NCI-H146 treated with DMSO at 0.1 percent for 48 hours (cell line): Measurements from ENCODE around the gene LPGAT1.

Source experiments
- DNase-seq: peaks from one replicate; lab custom pipeline; 2025; ENCODE audit not compliant: unreplicated experiment; lab: John Stamatoyannopoulos, UW

LPGAT1 gene

DNA sequence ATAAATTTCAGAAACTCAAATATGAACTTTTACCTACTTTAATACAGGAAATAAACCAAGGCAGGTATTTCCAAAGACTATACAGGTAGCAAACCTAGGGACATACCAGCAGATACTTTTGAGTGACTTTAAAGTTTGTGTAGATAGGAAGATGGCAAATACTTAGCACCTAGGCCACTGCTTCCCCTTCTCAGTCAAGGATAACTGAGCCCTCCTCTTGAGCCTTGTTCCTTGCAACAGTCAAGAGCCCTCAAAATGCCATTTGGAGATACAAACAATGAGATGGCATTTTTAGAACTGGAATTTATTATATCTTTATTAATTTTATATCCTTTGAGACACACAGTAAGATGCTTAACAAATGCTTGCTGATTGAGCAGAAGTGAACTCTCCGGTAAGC lies 65.9 kb downstream of the LPGAT1 start:
- no peak for DNase-seq

DNA sequence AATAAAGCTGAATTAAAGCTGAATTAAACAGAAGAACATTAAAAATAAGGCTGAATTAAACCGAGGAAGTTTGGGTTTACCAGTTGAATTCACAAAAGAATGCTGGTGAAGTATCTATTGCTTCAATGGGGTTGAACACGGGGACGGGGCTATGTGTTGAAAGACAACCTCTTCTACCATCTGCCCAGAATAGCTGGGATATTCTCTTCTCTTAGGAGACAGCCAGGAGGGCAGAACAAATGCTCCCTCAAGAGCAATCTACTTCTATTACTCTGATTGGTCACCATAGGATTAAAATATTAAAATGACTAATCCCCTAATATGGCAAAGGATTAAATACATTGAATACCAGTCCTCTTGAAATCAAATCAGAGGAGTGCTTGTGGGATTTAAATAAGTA lies 68.4 kb downstream of the LPGAT1 start:
- DNase-seq = no peak

DNA sequence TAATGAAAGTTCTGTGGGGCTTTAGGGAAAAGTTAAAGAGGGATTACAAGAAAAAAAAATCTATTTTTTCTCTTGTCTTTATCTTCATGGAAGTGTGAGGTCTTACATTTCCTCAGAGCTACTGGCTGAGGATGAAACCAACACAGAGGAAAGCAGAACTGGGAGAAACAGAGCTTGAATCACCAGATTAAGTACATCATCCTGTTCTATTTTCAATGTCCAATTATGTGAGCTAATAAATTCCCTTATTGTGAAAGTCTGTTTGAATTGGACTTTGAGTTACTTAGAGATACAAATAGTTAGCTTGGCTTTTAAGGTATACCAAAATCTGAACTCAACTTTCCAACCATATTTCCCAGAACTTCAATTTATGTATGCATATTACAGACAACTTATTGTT lies 69.2 kb downstream of the LPGAT1 start:
- no peak for DNase-seq

DNA sequence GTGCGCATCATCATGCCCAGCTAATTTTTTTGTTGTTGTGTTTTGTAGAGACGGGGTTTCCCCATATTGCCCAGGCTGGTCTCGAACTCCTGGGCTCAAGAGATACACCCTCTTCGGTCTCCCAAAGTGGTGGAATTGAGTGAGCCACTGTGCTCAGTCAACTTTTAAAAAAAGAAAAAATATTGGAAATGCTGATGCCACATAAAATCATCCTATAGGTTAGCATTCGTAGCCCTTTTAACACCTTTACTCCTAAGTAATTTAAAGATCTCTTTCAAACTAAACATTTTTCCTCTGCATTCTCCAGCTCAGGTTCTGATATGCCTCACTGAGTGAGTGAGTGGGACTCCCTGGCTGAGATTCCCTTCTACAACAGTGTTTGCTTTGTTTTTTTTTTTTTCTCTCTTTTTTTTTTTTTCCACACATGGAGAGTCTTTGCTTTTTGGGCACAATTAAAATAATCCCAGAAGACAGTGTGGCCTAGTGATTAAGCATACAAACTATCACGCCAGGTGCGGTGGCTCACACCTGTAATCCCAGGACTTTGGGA lies 74.0 kb downstream of the LPGAT1 start:
- no peak for DNase-seq

DNA sequence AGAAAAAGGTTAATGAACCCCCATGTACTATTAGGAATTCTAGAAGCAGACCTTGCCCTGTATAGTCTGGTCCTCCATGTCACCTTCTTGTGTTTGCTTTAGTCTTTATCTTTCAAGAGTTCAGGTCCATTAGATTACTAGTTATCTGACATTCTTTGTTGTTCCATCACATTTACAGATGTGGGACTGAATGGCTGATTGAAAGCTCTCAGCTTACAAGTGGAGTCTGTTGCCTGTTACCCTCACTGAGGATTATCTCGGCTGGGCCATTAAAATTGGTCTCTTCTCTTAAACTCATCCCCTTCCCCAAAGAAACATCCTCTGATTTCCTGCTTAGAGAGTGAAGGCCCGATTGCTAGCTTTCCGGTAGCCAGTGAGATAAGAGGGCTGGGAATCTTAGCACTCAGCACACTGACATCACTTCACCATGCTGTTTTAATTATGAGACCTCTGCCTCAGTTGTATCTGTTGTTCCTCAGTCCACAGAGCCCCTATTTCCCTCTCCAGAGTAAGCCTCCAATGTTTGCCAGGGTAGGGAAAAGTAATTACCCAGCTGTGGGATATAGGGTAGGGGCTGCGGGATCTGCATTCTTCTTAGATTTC lies 76.8 kb downstream of the LPGAT1 start:
- DNase-seq = no peak

DNA sequence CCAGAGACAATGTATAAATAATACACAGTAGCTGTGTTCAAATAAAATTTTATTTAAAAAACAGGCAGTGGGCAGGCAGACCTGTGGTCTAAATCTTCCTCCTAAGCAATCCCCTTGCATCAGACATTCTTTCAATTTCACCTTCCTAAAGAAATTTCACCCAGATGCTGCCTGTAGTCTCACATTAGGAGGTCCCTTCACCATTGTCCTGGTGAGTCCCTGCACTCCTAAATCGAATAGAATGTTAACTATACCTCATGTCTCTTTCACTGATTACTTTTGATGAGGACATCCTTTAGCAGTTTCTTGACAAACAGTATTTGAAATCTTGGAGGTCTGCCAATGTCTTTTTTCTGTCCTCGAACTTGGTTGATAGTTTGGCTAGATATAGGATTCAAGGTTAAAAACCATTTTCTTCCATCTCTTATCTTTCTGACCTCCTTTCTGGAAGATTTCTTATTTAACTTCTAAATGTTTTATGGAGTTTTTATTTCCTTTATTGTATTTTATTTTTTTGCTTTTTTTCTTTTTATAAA lies 77.5 kb downstream of the LPGAT1 start:
- DNase-seq = no peak

DNA sequence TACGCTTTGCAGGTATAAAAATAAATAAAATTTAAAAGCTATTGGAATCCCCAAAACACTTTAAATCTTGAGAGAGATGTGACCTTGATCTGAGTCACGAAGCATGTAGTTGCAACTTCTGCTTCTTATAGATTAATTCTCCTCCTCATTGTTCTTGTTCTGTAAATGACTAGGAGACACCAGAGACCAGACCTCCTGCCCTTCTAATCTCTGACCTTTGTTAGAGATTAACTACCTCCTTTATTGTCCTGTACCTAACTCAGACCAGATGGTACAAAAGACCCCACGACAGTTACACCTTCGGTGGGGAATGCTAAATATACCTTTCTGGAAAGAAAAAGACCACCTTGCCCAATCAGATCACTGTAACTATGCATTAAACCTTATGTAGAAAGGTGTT lies 78.2 kb downstream of the LPGAT1 start:
- DNase-seq = no peak

DNA sequence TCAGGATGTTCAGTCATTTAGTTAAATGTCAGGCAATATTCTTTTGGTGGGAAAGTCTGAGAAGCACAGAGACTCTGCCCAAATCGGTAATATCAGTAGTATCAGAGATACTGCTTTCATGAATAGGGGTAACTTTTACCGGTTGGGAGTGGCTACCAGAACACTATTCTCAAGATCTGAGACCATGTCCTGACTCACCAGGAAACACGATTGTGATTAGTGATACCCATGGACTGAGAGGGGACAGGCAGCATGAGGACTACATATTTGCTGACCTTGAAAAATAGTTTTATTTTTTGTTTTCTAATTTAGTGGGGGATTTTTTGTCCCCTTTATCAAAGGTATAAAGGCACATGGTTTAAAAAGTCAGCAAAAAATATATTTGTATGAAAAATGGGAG lies 79.1 kb downstream of the LPGAT1 start:
- no peak for DNase-seq

DNA sequence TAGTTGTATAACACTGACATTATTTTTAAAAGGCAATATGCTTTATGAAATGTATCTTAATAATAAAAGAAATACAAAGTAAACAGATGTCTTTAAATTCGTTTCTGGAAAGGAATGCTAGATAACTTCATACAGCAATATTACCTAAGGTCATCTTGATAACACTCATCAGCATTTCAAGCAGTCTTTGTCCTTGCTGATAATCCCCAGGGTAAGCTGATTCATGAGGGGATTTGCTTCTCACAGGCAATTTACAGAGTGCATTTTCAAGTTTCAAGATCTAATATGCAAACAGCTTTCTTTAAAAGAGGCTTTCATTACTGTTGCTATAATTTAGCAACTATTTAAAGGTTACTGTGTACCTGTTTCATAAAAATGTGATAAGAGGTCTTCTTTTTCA lies 80.0 kb downstream of the LPGAT1 start:
- no peak for DNase-seq

DNA sequence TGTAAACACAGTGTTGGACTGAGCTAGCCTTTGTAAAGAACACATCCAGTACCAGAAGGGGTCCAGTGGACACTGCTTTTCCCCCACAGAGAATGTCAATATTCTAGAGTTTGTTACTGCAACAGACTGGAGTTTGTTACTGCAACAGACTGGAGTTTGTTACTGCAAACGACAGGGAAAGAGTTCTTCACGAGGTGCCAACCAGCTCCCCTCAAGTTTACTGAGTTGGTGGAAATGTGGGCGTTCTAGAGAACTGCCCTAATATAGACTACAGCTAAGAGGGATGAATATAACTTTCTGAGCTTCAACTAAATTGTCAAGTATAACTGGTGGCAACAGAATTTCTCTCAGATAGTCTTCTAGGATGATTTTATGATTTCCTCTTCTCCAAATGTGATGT lies 81.3 kb downstream of the LPGAT1 start:
- no peak for DNase-seq

DNA sequence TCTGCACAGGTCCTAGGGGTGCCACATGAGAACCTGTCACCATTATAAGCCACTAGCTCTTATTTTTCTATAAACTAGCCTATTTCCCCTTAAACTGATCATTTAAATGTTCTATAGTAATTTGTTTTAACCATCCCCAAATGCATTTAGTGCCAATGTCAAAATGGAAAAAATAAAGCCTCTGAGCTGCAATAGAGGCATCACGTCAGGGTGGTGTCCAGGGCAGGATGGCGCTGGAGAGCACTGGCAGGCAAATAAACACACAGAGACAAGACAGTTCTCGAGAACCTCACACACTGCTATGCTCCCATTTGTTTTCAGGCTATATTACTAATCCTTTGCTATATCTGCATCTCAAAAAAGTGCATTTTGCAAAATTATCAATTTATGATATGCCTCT lies 81.8 kb downstream of the LPGAT1 start:
- no peak for DNase-seq

DNA sequence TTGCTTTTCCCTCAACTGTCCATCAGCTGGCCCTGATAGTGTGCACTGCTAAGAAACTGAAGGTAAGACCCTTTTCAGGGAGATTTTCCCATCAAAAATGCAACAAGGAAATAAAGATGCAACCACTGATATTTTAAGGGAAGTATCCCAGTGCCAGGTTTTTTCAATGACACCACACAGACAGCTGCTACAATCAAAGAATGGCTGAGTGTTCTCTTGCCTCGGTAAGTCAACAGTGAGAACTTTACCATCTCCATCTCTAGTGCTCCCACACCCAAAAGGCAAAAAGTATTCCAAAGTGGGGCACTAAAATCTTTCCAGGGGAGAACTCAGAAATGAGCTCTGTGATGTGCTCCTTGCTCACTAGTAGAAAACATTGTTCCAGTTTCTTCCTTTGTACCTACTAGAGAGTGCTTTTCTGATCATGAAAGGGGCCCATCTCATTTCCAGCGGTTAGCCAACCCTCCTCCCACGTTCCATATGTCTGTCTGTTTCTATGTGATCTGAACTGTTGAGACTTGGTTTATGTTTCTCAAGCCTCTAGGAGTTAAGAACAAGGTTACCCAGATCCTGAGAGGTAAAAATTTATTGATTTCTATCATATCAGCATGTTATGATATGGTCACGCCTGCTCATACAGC lies 87.6 kb downstream of the LPGAT1 start:
- DNase-seq = no peak

DNA sequence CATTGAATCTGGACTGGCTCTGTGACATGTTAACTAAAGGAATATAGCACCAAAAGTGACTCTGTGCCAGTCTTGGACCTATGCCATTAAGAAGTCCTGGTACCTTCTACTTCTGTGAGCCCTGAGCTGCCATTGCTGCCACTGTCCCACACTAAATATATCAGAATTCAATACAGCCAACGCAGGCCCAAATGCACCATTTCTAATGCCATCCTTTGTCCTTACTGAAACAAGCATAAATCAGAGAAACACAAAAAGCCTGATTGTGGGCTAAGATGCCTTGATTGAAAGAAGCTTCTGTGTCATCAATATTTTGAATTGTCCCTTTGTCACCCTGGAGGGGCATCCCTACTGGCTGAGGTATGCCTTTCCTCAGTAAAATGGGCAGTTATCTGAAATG lies 88.3 kb downstream of the LPGAT1 start:
- DNase-seq = no peak

DNA sequence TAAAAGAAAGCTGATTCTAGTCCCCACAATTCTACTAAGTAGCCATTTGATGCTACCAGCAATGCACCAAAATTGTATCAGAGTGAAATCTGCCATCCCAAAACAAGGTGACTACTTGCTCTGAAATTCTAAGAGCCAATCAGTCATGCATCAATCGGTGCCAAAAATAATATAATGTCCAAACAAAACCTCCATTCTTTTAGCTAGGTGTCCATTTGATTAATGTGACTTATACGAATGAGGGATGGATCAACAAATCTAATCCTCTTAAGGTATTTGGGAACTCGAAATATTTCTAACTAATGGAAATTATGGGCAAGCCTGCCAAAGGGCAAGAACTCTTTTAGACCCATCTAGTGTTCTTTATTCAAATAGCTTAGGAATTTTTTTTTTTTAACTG lies 88.8 kb downstream of the LPGAT1 start:
- DNase-seq = no peak

DNA sequence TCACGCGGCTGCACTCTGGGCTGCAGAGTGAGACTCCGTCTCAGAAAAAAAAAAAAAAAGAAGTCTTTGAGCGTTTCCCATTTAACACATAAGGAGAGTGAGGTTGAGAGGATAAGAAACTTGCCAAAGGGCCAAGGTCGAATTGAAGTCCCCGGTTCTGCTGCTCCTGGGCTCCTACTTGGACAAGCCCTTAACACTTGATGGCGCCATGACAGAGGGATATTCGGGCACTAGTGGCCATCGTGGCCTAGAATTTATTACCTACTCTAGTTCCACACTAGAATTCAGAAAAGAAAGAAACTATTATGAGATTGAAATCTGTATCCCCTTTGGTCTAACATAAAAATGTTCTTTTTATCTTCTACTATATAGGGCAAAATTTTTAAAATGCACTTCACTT lies 89.4 kb downstream of the LPGAT1 start:
- DNase-seq = no peak

DNA sequence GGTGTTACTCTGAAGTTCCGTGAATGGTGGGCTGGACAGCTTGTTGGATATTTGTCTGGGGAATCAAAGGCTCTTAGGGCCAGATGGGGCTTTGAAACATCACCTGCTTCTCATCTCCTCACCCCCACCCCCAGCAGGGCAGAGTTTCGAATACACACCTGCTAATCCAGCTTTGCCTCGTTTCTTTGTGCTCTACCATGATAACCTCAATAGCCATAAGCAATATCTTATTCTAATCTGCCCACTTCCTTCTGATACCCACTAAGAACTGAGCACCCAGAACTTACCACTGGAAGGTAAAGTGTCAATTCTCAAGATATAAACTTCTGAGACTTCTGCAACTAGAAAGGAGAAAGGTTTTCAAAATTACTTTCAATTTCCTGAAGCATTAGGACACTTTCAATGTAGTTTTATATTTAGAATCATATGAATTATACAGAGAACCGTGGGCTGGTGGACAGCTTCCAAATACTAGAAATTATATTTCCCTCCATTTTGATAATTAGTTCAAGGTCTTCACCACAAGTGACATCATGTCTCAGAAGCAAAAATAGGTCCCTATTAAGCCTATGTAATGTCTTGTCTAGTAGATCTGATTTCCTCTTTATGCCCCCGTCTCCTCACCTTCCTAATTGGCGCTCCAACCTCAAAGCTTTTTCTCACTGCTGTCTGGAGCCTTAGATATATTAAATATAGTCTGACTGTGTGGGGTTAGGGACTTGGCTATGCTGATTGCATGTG lies 90.7 kb downstream of the LPGAT1 start:
- DNase-seq = no peak

DNA sequence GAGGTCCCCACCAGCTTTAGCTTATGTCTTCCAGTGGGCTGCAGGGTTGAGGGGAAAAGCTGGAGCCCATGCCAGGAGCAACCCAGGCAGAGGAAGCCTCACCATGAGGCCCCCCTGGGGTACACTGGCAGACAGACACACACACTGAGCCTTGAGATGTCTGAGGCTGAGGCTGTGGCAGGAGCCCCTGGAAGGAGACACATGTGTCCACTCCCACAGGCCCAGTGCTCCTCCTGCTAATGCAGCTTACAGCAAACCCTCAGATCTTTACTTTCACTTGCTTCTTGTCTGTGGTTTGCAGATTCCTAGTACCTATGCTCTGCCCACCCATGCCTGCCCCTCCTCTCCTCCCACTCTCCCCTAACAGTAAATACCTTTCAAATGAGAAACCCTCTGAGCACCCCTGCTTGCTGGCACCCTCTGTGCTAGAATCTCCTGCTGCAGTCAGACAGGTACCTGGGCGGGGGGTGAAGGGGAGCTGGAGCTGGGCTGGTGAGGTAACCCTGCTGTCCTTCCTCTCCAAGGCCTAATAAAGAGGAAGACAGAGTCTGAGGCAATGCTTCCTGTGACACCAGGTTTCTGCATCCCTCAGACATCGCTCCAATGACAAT lies 91.8 kb downstream of the LPGAT1 start:
- DNase-seq = no peak

DNA sequence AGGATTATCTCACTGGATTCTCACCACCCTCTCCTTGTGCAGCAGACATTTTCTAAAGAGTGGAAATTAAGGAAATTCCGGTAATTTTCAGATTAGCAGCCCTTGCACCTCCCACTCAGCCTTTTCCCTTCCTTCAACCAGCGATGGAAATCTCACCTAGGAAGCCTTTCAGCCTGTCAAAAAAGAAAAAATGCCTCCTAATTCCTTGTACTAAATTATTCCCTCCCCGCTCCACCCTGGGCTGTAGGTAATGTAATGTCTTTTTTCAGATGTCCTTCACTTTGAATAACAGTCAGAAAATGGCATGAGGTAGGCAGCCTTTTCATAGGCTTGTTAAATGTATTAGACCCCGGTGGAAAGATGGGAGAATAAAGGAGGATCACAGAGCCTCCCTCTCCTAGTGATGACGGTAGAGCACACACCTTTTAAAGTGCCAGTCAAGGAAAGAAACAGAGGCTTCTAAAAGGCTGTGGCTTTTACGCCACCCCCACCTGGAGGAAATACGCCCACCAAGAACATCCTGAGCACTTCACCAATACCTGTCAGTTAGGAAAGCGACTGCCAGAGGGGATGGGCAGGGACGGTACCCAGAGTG lies 92.4 kb downstream of the LPGAT1 start:
- DNase-seq = no peak

DNA sequence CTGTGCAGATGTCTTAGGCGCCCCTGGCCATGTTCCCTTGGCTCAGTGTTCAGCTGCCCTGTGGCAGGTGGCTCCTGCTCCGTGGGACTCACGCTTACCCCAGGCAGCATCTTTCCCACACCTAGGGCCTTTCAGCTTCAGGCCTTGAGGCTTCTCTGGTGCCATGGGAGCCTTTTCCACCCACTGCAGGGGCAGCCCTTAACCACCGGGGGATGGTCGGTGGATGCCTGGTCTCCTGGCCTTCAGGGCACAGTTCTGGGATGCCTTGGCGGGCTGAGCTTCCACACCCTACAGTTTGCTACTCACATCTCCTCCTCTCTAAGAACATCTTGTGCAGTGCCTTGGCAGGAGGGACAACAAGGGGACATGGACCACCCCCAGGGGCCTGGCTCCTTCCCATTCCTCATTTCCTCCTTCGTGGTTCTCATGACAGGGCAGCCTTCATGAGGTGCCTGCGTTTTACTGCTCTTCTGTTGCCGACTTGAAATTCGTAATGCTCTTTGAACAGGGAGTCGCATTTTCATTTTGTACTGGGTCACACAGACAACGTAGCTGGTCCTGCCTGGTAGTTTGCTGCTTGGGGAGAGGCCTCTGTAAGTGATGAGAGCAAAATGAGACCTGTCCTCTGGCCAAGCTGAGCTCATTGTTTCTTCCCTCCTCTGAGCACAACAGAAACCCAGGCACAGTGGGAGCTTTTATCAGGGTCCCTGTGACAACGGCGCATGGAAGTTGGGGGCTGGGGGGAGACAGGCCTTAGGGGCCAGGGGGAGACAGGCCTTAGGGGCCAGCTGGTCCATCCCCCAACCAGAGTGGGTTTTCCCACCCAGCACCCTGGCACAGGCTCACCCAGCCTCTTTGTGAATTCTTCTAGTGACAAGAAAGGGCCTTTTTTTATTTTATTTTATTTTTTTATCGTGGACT lies 93.2 kb downstream of the LPGAT1 start:
- no peak for DNase-seq

DNA sequence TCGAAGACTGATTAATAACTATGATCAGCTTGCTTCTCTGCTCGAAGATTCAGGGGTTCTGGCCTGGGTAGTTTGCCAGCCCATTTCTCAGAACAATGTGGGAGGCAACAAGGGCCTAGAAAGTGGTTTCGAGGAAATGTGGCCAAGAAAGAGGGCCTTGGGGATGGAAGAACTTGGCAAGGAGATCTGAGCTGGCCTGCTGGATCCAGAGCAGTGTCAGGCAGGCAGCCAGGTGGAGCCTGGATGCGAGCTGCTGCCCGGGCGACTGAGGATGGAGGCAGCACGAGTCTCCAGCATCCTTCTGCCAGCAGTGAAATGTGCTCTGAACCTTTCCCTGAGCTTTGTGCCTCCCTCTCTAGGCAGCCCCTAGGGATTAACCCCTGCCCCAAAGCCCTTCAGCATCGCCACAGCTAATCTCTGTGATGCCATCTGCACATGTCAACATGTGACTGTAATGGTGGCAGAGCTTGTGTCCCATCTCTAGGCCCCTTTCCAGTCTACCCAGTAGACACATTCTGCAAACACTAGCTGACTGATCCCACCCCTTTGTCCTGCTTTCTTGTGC lies 94.1 kb downstream of the LPGAT1 start:
- no peak for DNase-seq
